Eye (tissue), 1 donor: ENCODE measurements around the gene DNAJB11.
"Not testable (repeated sequence)": the region's sequence is repeated elsewhere in the genome, so short reads cannot be mapped to it uniquely, and the experiment has no call there.

Experiments used
- DNase-seq: peaks from one replicate; pipeline ENCODE4 v3.0.0-alpha.2; 2015

DNAJB11 gene

DNA sequence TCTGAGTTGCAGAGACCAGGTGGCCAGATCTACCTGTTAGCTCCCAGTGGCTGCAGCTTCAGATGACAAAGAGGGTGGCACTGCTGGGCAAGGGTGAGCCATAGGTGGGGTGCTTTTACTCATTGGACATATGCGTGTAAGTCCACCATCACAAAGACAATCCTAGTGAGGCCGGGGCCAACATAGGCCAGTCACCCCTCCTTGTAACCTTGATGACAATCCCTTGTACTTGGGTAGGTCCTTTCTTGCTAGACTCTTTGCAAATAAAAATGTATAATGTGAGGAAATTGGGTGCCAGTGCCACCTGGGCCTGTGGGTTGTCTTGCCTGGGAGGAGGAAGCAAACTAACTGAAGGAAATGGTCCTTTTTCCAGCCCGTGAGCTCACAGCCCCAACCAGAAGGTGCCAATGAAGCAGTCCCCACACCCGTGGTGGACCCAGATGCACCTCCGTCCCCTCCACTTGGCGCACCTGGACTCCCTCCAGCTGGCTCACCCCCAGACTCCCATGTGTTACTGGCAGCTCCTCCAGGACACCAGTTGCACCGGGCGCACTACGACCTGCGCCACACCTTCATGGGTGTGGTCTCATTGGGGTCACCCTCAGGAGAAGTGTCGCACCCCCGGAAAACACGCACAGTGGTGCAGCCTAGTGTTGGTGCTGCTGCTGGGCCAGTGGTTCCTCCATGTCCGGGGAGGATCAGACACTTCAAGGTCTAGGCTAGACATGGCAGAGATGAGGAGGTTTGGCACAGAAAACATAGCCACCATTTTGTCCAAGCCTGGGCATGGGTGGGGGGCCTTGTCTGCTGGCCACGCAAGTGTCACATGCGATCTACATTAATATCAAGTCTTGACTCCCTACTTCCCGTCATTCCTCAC is 49.9 kb downstream of the DNAJB11 start:
- no peak for DNase-seq

DNA sequence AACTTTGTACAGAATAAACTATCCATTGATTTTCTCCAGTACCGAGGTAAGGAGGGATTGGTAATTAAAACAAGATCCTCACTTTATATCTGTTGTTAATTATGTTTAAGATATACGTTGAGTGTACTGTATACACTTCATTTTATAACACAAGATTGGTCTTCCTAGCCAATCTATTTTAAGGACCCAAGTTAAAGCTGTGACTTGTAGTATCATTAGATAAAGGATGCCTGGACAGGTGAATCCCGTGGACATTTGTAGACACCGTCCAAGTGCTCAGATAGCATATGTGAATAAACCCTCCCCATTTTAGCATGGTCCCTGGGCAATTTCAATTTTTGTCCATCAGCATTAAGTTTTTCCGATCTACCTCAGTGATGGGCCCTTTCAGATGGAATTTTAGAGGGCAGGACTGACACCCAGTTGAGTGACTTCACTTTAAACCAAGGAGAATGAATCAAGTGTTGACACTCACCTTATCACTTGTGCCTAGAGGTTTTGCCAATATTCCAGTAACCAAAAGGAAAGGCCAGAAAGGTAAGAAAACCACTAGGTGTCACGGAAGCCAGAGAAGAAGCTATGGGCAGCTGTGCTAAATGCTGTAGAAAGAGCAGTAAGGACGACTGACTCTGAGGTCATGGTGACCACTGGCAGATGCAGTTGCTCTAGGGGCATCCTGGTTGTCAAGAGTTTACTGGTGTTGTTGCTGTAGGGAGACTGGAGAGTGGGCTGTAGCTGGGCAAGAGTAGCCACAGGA is 51.6 kb downstream of the DNAJB11 start:
- DNase-seq = no peak

DNA sequence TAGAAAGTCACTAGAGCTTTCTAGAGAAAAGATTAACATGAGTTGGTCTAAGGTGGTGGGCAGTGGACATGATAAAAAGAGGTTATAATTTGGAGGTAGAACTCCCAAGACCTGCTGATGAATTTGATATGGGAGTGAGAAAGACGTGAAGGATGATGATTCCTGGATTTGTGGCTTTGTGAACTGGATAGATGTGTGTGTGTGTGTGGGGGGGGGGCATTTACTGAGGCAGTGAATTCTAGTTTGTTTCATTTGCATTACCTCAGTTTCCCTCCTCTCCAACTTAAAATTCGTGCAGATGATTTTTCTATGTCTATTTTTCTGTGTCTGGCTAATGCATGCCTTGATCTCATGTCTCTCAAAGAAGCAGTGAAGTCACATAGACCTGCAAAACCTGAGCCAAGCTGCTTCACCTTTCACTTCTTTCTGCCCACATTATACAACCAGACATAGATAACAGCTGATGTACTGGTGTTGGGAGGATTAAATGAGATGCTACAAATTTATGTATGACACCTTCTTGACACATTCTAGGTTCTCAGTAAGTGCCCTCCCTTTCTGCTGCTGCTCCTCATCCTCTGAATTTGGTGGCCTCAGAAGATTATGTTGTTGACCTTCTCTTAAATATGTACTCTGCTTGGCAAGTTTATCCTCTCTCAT is 52.3 kb downstream of the DNAJB11 start:
- DNase-seq = no peak

DNA sequence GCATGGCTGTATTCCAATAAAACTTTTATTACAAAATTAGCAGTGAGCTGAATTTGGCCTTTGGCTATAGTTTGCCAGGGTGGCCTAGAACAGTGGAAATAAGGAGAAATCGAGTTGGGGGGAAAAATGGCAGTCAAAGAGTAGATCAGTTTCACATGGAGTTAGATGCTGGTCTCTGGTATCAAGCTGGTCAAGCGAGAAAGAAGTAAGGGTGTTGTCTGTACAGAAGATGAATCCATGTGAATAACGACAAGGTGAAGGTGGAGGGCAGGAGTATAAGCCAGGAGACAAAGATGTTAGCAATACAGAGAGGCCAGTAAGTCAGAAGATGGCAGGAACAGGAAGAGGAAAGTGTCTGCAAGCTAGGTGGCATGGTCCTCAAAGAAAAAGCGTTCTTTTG is 54.1 kb downstream of the DNAJB11 start:
- DNase-seq = no peak

DNA sequence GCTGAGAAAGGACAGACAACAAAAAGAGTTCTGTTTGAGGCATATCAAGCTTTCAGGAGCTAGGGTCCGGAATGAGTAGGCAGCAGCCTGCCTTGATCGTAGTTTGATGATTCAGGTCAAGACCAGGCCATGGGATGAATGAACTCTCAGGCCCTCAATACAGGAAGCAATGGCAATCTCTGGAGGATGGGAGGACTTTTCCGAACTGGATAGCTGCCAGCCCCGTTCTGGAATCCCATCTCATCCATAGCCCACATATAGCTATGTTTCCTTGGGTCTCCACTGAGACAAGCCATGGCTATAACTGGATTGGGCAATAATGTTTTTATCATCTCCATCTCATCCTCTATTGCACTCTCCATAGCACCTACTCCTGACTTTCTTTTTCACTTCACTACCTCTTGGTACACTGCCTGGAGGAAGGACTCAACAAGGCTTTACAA is 55.1 kb downstream of the DNAJB11 start:
- no peak for DNase-seq

DNA sequence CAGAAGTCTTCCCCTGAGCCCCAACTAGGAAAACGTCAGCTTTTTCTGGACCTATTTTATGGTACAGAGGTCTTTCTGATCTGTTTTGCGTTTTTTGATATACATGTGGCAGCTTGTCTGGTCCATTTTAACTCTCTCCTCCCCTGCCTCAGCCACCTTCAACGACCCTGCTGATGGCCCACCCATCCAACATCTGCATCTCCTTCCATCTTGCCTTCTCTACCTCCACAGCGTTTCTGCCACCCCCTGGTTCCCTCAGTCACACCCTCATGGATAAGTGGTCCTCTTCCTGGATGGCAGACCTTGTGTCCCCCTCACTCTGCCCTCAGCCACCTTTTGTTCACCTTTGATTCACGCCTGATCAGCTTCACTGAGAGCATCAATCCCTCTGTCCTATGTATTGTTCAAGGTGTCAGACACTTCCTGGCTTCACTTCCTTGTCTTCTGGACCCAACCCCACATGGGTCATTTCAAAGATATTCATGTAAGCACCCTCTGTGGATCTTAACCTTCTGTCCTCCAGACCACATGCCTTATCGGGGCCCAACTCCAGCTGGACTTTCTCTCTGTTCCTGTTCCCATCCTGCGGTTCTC is 55.8 kb downstream of the DNAJB11 start:
- DNase-seq = no peak

DNA sequence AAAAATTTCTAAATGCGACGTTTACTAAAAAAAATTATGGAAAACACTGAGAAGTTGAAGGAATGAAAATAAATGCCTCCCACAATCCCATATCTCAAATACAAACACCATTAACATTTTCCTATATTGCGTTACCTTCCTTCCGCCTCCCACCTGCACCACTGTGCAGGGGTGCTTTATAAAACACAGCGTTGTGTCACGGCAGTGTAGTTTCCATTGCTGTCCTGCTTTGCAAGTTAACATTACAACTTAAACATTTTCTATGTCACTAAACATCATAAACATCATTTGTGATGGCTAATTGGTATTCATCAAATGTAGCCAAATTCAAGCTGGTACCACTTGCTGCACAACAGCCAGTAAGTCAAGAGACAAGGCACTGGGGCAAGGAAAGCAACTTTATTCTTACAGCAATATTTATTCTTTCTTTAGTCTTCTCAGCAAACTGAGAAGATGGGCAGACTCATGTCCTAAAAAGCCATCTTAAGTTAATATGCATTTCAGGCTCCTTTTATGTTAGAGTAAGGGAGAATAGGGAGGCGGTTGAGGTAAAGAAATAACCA is 57.4 kb downstream of the DNAJB11 start:
- no peak for DNase-seq

DNA sequence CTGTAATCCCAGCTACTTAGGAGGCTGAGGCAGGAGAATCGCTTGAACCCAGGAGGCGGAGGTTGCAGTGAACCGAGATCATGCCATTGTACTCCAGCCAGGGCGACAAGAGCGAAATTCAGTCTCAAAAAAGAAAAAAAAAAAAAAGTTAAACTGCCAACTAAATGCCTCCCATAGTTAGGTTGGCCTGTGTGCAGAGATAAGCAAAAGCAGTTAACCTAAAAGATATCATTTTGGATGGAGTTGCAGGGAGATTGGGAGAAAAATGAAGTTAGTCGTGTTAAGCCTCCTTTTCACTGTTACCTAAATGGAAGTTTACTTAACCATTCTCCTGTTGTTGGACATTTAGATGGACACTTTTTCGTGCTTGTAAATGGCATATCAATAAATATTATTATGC is 58.2 kb downstream of the DNAJB11 start:
- DNase-seq = no peak

DNA sequence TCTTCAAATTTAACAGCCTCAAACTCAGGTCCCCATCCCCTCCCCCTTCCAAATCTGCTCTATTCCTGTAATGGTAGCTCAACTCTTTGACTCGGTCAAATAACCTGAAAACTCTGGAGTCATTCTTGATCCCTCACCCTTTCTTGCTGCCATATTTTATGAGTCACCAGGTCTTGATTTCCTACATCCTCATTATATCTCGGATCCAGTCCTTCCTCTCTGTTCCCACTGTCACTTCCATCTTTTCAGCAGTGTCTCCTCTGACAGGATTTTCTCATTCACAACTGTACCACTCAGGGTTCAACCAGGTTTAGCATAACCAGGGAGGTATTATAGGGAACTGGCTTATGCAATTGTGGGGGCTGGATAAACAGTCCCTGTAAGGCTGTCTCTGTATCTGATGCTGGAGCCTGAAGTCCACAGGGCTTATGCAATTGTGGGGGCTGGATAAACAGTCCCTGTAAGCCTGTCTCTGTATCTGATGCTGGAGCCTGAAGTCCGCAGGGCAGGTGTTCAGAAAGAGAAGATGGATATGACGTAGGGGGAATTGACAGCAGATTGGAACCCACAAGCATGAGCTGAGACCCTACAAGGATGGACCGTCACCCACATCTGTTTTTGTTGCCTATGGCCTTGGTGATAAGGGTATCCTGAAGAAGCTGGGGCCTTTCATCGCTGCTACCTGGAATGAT is 60.6 kb downstream of the DNAJB11 start:
- DNase-seq = no peak

DNA sequence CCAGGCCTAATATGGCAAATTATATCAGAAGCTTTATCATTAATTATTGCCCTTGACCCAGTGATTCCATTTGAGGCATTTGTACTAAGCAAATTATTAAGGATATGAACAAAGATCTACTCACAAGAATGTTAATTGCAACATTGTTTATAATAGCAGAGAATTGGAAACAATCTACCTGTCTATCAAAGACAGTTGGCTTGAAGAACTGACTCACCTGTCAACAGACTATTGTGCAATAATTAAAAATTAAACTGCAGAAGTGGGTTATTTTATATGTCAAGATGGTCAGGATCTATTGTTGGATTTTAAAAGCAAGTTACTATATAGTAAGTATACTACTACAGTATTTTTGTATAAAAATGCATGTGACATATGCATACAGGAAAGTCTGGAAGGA is 63.0 kb downstream of the DNAJB11 start:
- no peak for DNase-seq

DNA sequence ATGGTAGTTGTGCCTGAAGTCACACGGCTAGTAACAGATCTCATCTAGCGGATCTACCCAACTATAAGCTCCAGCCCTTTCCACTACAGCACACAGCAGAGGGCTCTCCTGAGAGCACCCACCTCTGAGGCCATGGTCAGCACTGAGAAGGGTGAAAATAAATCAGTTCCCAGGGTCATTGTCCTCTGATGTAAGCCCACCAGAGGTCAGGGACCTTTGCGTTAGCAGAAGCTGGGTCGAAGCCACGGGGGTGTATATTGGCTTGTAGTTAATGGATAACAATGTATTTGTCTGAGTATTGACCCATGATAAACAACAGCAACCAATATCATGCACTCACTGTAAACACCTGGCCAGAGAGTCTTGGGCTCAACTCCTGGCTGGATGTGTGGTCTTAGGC is 63.7 kb downstream of the DNAJB11 start:
- not testable (repeated sequence) for DNase-seq
